PC-3 (cell line): ENCODE measurements around the gene AHCYL2. TPM values are rescaled to one million over a fixed set of nuclear protein-coding genes. Genes with fewer than 3 reads are reported as not detected.

Experiments
- ATAC-seq: fragments of 200-7000 bp; cut with Tn5 transposase; 2 replicates; pipeline ENCODE4 v1.9.1; 2020; ENCODE audit warnings: mild to moderate bottlenecking, moderate library complexity
- BruUV-seq: library from RNA; stranded (reverse); fragments of 400-500 nt; replicated peaks from 2 replicates; lab custom pipeline; 2021; lab: Mats Ljungman, UMichigan
- CTCF ChIA-PET: fragments of 300-600 bp; sonication (Branson Sonifier 250); formaldehyde crosslinking; loops from one replicate; lab custom pipeline; 2022; ENCODE audit warnings: antibody characterized with exemption; lab: Charles Lee
- POLR2A ChIA-PET: fragments of 300-600 bp; sonication (Branson Sonifier 250); formaldehyde crosslinking; loops from one replicate; lab custom pipeline; 2022; ENCODE audit warnings: antibody characterized with exemption; ENCODE audit not compliant: unreplicated experiment; lab: Charles Lee
- DNase-seq: peaks from one replicate; pipeline ENCODE4 v3.0.0-alpha.2; 2015
- H2AFZ ChIP-seq: fragments of 300-600 bp; sonication (generic); 2 replicates; pipeline ENCODE4 v1.6.0; 2016; ENCODE audit warnings: antibody characterized with exemption, low read length
- H3F3A ChIP-seq: fragments of 300-600 bp; sonication (generic); one replicate; pipeline ENCODE4 v1.6.0; 2017; ENCODE audit warnings: antibody characterized with exemption, low read length, control low read depth, mild to moderate bottlenecking; ENCODE audit not compliant: unreplicated experiment
- H3K27ac ChIP-seq: fragments of 300-600 bp; sonication (generic); 2 replicates; pipeline ENCODE4 v1.5.1; 2016; ENCODE audit warnings: mild to moderate bottlenecking, low read length
- H3K27me3 ChIP-seq: fragments of 300-600 bp; sonication (generic); 2 replicates; pipeline ENCODE4 v1.6.1; 2016; ENCODE audit warnings: low read length, mixed read lengths
- H3K36me3 ChIP-seq: fragments of 300-600 bp; sonication (generic); 2 replicates; pipeline ENCODE4 v1.6.1; 2016; ENCODE audit warnings: low read depth, mixed run types, low read length, mixed read lengths
- H3K4me1 ChIP-seq: fragments of 300-600 bp; sonication (generic); 2 replicates; pipeline ENCODE4 v1.5.1; 2016; ENCODE audit warnings: low read length; ENCODE audit not compliant: insufficient read depth
- H3K4me2 ChIP-seq: fragments of 300-600 bp; sonication (generic); 2 replicates; pipeline ENCODE4 v1.6.0; 2016; ENCODE audit warnings: low read length
- H3K4me3 ChIP-seq: fragments of 300-600 bp; sonication (generic); 2 replicates; pipeline ENCODE4 v1.5.1; 2016; ENCODE audit warnings: mild to moderate bottlenecking, low read length, mixed read lengths
- H3K79me2 ChIP-seq: fragments of 300-600 bp; sonication (generic); 2 replicates; pipeline ENCODE4 v1.6.1; 2017; ENCODE audit warnings: low read length, mixed read lengths
- H3K9ac ChIP-seq: fragments of 300-600 bp; sonication (generic); 2 replicates; pipeline ENCODE4 v1.6.0; 2016; ENCODE audit warnings: mild to moderate bottlenecking, low read length
- H3K9me2 ChIP-seq: fragments of 300-600 bp; sonication (generic); replicated peaks from 2 replicates; pipeline ENCODE4 v1.6.1; 2016; ENCODE audit warnings: mixed run types, low read length, mixed read lengths
- H3K9me3 ChIP-seq: fragments of 300-600 bp; sonication (generic); 2 replicates; pipeline ENCODE4 v1.6.1; 2016; ENCODE audit warnings: low read length, mixed read lengths
- H4K20me1 ChIP-seq: fragments of 300-600 bp; sonication (generic); 2 replicates; pipeline ENCODE4 v1.6.1; 2016; ENCODE audit warnings: low read length, mixed read lengths
- EZH2 ChIP-seq: fragments of 300-600 bp; sonication (generic); IDR thresholded peaks from one replicate; pipeline ENCODE4 v1.6.1; 2017; ENCODE audit warnings: antibody characterized with exemption, mild to moderate bottlenecking, low read length; ENCODE audit not compliant: unreplicated experiment
- EZH2phosphoT487 ChIP-seq: fragments of 300-600 bp; sonication (generic); IDR thresholded peaks from 2 replicates; pipeline ENCODE4 v1.6.1; 2018; ENCODE audit warnings: mild to moderate bottlenecking, antibody characterized with exemption, low read length, borderline replicate concordance
- intact Hi-C: fragments of 100-400 bp; cut with micrococcal nuclease; formaldehyde crosslinking; loops from 2 replicates; pipeline ENCODE4 v1.9.0; 2023
- total RNA-seq: library from RNA; depleted of rRNA; stranded (reverse); fragments of >200 nt; gene quantifications from 2 replicates; pipeline ENCODE4 v1.2.3, GENCODE V29; 2014
- TF ChIP-seq, protein P1 (sequence below): fragments of 300-600 bp; sonication (generic); conservative IDR thresholded peaks from 2 replicates; pipeline ENCODE4 v1.5.1; 2017; ENCODE audit warnings: antibody characterized with exemption, low read depth, mild to moderate bottlenecking, low read length

The AHCYL2 gene
- total RNA-seq, 1 experiment from 2014 or later = 9.2 TPM

DNA sequence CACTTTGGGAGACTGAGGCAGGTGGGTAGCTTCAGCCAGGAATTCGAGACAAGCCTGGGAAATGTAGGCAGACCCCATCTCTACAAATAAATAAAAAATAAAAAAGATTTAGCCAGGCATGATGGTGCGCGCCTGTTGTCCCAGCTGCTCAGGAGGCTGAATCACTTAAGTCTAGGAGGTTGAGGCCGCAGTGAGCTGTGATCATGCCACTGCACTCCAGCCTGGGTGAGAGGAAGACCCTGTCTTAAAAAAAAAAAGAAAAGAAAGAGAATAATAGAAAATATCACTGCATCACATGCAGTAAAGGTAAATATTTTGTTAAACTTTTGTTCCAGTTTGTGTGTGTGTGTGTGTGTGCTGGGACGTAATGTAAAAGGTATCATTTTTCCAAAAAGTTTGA, 212.4 kb downstream of the AHCYL2 start:
- ATAC-seq (no peak), DNase-seq (no peak)
- ChIA-PET CTCF (no interaction called here), POLR2A (no interaction called here)
- Histone ChIP-seq H3K4me3 (no peak overlapping the region), H3K4me1 (peaks cover 41% of the 10 kb centered on the region), H3K9ac (no peak overlapping the region), H3K27me3 (no peaks in the 10 kb centered on the region), H2AFZ (no peak overlapping the region), H3K79me2 (peaks cover 26% of the 10 kb centered on the region), H3K36me3 (0 out of 2 replicates have a peak, but pooled peaks cover 4% of the 10 kb centered on the region), H3F3A (peaks cover 6% of the 10 kb centered on the region), H3K9me2 (no peaks in the 10 kb centered on the region), H3K4me2 (no peak overlapping the region), H4K20me1 (no peaks in the 10 kb centered on the region), H3K9me3 (no peaks in the 10 kb centered on the region), H3K27ac (no peak overlapping the region)
- no TSS peak for BruUV-seq
- intact Hi-C loops = no loop called here
- TF ChIP-seq EZH2phosphoT487 (no peak), EZH2 (no peak)
- TF ChIP-seq, protein P1, sequence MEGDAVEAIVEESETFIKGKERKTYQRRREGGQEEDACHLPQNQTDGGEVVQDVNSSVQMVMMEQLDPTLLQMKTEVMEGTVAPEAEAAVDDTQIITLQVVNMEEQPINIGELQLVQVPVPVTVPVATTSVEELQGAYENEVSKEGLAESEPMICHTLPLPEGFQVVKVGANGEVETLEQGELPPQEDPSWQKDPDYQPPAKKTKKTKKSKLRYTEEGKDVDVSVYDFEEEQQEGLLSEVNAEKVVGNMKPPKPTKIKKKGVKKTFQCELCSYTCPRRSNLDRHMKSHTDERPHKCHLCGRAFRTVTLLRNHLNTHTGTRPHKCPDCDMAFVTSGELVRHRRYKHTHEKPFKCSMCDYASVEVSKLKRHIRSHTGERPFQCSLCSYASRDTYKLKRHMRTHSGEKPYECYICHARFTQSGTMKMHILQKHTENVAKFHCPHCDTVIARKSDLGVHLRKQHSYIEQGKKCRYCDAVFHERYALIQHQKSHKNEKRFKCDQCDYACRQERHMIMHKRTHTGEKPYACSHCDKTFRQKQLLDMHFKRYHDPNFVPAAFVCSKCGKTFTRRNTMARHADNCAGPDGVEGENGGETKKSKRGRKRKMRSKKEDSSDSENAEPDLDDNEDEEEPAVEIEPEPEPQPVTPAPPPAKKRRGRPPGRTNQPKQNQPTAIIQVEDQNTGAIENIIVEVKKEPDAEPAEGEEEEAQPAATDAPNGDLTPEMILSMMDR = no peak

DNA sequence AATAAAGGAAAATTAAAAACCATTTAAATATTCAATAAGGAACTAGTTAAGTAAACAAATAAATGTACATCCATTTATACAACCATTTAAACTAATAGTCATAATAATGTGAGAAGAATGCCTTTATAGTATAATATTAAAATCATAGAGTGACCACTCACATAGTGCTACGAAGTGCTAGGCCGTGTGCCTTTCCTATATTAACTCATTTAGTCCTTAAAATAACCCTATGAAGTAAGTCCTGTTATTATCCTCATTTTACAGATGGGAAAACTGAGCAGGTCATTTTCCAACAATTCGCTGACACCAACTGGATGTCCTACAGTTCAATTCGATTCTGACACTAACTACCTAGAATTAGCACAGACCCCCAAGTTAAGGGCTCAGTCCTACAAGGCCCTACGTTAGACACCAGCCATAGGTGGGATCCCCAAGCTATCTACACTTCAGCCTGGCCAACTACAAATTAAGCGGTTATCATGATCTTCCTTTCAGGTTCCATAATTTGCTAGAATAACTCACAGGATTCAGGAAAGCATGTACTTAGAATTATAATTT, 213.5 kb downstream of the AHCYL2 start:
- peak overlapping the region; percentile 63 for H3K9ac ChIP-seq
- POLR2A ChIA-PET = interaction anchor here (0.6 to 1.0 kb wide), 2 partner anchors 71 to 135 kb away, joined by 3 read pairs; no protein-coding TSS in a partner anchor

More for the DNA sequence above, 213.5 kb downstream of the AHCYL2 start:
- no peaks in the 10 kb centered on the region for H4K20me1 ChIP-seq
- no peaks in the 10 kb centered on the region for H3K9me3 ChIP-seq
- no peak for ATAC-seq
- 0 out of 2 replicates have a peak, but pooled peaks cover 4% of the 10 kb centered on the region for H3K36me3 ChIP-seq
- intact Hi-C loops = no loop called here
- H3K79me2 ChIP-seq = peaks cover 26% of the 10 kb centered on the region
- TSS peak; percentile 84 for BruUV-seq
- H3K4me1 ChIP-seq = peaks cover 40% of the 10 kb centered on the region
- H3F3A ChIP-seq = peaks cover 6% of the 10 kb centered on the region
- H3K4me3 ChIP-seq = peak overlapping the region; percentile 39; the same call in 1 of the 2 replicates
- peak overlapping the region; percentile 53 for H2AFZ ChIP-seq
- TF ChIP-seq EZH2 (no peak), EZH2phosphoT487 (no peak)
- TF ChIP-seq, protein P1 = no peak
- H3K9me2 ChIP-seq = no peaks in the 10 kb centered on the region
- no peak for DNase-seq
- no peaks in the 10 kb centered on the region for H3K27me3 ChIP-seq
- CTCF ChIA-PET = interaction anchor here (0.6 to 1.4 kb wide), 4 partner anchors 55 to 71 kb away, joined by 3 to 7 read pairs (median 5); no protein-coding TSS in a partner anchor
- H3K4me2 ChIP-seq = peak overlapping the region; percentile 77
- H3K27ac ChIP-seq = peak overlapping the region; percentile 92
